Inferior parietal cortex (tissue), 1 donor: ENCODE results near the gene GNAO1.

Source experiments
- DNase-seq: peaks from one replicate; pipeline ENCODE4 v3.0.0-alpha.2; 2016; ENCODE audit errors: extremely low spot score

Gene GNAO1

GRCh38 chr16:56348168-56349085 is 157.1 kb downstream of the GNAO1 start:
- no peak for DNase-seq

DNA sequence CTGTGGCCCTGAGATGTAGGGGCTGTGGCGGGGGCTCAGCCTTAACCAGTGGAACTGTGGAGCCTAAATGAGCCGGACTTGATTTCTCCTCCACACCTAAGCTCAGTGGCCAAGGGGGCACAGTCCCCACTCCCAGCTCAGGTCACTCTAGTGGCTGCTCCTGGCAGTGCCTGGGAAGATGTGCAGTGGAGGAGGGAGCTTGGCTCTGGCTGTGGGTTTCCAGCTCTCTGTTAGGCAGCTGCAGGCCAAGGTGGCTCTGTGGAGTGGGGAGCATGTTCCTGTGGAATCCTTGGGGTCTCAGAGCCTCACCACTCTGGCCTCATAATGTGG is 157.8 kb downstream of the GNAO1 start:
- DNase-seq, result no peak

DNA sequence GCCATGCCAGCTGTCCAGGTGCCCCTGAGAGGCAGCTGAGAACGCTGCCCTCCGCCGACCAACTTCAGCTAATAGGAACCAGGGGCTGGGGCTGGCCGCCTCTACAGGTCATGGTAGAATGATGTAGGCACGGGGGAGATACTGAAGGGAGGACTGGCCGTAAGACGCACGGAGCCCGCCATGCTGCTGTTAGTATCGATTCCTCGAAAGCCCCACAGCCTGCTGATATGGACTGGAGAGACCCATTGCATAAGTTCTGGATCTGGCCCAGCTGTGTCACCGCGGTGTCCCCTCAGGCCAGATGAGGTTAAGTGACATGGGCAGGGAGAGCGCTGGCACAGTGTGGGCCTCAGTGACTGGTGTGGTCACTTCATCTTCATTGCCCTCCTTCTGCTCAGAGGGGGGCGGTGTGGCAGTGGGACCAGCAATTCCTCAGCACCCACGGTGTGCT is 158.4 kb downstream of the GNAO1 start:
- DNase-seq, result no peak

GRCh38 chr16:56350491-56351405 is 159.5 kb downstream of the GNAO1 start:
- DNase-seq, result no peak

GRCh38 chr16:56351481-56351880 is 160.2 kb downstream of the GNAO1 start:
- no peak for DNase-seq

DNA sequence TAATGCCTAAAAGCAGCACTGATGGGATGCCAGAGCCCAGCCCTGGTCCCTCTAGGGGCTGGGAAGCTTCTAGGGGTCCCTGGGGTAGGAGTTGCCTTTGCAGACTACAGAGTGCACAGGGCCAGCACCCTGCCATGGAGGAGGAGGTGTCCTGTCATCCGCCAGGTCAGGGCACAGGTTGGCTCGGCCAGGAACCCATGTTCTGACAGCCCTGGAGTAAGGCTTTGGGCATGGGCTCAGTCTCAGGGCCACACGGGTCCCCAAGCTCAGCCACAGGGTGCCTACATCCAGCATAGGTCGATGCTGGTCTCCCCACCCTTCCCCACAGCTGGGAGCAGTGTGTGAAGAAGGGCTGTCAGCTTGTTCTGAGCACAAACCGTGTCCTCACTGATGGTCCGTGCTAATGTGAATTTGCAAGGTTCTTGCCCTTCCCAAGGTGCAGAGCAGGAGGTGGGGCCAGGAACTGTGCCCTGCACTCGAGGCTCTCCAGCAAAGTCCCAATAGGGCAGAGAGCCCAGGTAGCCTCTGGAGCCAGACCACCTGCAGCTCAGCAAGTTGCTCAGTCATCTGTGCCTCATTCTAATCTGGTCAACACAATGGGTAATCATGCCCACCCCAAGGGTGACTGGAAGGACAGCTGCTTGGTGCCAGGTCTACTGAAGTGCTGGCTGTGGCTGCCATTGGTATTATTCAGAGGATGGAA is 161.2 kb downstream of the GNAO1 start:
- no peak for DNase-seq

DNA sequence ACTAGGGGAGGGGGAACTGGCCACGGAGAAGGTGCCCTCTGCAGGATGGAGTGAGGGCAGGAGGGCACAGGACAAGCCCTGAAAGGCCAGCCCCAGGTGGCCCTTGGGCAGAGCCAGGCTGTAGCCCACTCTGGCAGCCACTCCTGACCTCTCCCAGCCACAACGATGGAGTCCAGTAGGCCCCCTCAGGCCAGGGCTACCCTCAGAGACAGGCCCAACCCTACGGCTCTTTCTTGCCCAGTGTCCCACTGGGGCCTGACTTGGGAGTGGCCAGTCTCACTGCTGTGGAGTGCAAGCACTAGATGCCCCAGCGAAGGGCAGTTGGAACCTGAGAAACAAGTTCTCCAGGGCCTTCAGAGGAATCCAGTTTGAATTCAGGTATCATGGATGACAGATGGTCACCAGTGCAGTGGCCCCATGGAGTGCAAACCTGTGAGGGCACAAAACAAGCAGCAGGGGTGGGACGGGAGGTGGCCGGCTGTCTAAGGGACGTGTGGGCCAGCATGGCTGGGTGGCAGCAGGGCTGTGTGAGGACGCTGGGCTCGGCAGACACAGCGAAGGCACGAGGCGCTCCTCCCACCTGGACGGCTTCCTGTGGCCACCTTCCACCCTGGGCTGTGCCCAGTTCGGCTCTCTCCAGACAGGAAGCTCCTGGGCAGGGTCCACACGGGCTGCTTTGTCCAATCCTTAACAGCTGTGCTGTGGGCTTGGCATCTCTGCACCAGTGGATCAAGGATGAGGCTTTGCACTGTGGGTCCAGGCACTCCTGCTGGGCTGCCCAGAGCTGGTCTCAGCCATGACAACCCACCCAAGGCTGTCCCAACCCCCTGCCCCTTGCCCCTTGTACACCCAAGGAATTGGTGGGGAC is 162.0 kb downstream of the GNAO1 start:
- DNase-seq, result no peak

DNA sequence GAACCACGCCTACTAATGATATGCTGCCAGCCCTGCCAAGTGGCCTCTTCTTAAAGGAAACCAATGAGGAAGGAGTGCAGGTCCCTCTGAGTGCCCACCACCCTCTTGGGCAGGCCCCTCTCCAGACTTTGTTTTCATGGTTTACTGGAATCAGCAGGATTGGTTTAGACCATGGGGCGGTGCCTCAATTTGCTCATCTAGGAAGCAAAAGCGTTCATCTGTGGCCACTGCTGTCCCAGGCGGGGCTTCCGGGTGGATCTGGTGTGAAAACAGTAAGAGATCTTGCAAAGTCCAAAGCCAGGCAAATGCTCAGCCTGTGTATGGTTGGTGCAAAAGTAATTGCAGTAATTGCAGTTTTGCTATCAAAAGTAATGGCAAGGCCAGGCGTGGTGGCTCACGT is 162.7 kb downstream of the GNAO1 start:
- DNase-seq, result no peak

- no peak for DNase-seq
Observed at GRCh38 chr16:56354746-56355145, 163.5 kb downstream of the GNAO1 start.

DNA sequence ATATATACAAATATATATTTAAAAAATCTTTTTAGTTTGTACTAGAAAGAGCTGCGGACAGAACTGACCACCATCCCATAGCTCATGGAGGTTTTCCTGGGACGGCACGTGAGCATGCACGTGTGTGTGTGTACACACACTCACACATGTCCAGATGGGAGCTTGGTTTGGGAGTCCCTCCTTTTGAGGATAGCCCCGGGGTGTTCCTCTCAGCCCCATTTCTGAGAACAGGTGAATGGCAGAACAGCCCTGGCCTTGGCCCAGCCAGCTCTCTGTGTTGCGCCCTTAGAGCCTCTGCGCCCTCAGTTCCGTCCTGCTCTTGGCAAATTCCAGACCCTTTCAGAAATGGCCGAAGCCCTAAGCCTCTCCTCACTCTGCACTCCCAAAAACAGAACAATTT is 163.9 kb downstream of the GNAO1 start:
- no peak for DNase-seq

GRCh38 chr16:56355786-56356275 is 164.5 kb downstream of the GNAO1 start:
- DNase-seq, result no peak

DNA sequence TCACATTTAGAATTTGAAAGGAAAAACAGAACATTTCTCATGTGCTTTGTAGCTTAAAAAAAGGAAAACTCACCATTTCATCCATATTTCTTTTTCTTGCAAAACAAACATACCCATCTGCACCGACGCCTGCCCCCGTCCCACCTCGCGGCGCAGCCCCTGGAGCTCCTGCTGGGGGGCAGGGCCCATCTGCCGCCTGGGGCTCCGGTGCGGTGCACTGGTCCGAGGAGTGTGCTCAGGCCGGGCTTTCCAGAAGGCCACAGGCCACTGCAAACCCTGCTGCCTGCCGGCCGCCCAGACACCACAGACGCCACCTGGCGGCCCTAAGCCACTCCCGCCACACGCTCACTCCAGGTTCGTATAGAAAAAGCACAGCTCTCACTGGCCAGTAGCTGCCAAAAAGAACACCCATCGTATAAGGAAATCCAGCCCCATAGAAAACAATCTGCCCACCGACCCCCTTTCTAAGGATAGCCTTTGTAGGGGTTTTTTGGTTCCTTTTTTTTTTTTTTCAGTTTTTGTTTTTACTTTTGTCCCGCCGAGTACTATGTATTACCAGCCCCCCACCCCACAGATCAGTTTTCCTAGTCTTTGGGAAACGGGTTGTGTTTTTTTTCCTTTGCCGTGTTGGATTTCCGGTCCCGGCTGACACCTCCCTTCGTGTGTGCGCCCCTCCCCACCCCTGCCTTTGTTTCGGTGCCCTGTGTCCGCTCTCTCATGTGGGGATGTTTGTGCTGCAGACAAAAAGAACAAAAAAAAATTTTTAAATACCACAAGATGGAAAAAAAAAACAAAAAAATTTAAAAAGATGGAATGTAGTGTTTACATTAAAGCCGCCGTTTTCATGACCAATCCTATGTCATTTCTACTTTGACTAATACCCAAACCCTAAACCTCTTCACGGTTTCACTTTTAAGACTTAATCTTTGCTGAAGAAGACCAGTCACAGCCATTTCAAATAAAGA is 165.3 kb downstream of the GNAO1 start:
- DNase-seq, result peak; percentile 78

- DNase-seq, result no peak
Observed at GRCh38 chr16:56357241-56357764, 166.0 kb downstream of the GNAO1 start.

DNA sequence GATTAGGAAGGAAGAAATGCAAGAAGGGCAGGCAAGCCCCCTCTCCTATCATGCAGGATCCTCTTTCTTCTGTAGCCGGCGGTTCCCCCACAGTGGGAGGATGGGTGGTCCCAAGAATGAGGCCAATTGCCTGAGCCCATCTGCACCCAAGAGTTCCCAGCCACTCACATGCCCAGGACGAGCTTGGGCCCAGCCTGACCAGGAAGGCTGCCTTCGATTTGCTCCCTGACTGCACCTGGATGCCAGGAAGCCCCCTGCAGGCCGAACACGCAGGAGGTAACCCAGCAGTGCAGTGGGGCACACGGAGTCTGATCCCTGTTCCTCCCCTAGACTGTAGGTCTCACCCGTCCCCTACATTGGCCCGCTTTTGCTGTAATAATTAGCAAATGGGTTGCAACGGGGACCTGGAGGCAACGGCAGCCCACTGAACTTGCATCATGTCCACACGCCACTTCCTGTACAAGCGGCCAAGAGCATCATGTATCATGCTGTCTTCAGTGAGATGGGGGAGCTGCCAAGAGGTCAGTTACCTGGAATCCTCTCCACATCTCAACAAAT is 166.6 kb downstream of the GNAO1 start:
- no peak for DNase-seq

- DNase-seq, result no peak
Observed at GRCh38 chr16:56360117-56361008, 169.1 kb downstream of the GNAO1 start.

- DNase-seq, result no peak
Observed at GRCh38 chr16:56362057-56362655, 170.9 kb downstream of the GNAO1 start.

GRCh38 chr16:56362706-56363105 is 171.4 kb downstream of the GNAO1 start:
- no peak for DNase-seq
